Activated effector memory CD4-positive, alpha-beta T cell treated with Interleukin-2 at 50 U/mL for 16 hours (primary cell): ENCODE results near the gene KTN1.

Source experiments
- DNase-seq: peaks from one replicate; pipeline ENCODE4 v3.0.0-alpha.2; 2020

KTN1 gene

DNA sequence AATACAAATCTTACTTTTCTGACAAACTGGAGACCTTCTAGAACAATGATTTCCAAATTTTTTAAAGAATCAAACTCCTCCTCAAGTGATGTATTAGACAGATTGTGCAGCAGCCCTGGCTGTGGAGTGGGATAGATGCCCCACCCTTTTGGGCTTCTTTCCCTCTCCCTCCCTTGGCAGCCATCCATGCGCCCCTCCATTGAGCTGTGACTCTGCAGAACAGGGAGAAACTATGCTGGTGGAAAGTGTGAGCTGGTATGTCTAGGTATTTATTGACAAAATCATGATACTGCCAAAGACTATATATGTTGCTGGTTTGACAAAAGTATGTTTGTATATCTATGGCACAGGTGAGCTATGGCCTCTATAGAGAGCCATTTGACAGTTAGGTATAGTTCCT is 138.5 kb downstream of the KTN1 start:
- no peak for DNase-seq

DNA sequence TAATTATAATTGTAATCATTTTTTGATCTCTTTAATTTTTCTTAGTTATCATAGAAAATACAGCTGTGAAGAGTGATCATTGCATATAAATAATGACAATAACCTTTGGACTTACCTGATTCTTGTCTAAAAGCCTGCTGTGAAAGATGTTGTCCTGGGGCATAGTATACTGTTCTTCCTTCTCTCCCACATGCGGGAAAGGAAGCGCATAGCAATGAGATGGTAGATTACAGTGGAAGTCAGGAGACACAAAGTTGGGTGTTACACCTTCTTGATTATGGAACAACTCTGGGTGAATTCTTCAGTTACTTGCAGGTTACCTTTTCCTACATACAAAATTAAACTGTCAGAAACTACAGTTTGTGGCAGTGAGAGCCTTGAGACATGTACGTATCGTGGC is 140.8 kb downstream of the KTN1 start:
- no peak for DNase-seq

- DNase-seq: no peak
Observed at GRCh38 chr14:55721353-55721752, 141.3 kb downstream of the KTN1 start.

DNA sequence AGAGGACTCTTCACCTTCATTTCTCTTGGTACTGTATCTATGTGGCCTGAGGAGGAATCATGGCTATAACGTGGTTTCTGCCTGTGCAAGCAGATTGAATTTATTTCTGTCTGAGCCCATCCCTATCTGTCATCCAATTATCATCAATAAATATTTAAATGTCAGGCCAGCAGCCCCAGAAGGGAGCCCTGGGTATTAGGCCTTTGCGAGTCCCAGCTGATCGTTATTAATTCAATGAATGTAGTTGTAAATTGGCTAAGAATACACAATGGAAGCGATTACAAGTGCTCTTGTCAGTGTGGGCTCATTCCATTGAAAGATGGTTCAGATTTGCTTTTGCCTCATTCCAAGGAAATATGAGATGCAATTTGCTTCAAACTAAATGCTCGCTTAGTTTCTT is 142.0 kb downstream of the KTN1 start:
- no peak for DNase-seq

GRCh38 chr14:55724736-55725135 is 144.7 kb downstream of the KTN1 start:
- no peak for DNase-seq

GRCh38 chr14:55730592-55731310 is 150.7 kb downstream of the KTN1 start:
- no peak for DNase-seq

DNA sequence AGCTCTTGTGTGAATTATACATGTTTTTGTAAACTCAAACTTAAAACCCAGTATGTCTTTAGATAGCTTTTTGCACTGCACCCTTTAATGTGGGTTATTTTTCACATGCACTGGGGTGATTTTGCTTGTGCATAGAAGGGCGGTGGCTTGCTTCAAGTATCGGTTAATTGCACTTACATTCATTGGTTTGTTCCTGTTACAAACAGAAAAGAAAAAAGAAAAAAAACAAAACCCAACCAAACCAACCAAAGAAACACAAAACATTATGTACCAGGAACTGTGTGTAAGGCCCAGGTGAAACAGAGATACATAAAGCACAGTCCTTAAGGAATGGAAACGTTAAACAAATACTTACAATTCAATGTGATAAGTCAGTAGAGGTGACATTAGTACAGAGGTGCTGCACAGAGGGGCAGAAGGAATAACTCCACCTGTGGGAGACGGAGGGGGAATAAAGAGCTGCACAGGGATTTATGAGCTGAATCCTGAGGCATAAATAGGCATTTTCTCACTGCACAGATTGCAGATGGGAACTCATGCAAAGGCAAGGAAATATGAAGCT is 151.4 kb downstream of the KTN1 start:
- DNase-seq: no peak

GRCh38 chr14:55731881-55732498 is 152.0 kb downstream of the KTN1 start:
- DNase-seq: peak; percentile 13

GRCh38 chr14:55733599-55733998 is 153.6 kb downstream of the KTN1 start:
- no peak for DNase-seq
